Esophagus muscularis mucosa (tissue), 4 donors: ENCODE measurements around the gene RAB44.

ENCODE experiments used
- EP300 ChIP-seq: sonication (generic); formaldehyde crosslinking; IDR thresholded peaks from one replicate; pipeline ENCODE4 v1.6.1; 2017; ENCODE audit warnings: antibody characterized with exemption
- POLR2A ChIP-seq: fragments of 450-650 bp; IDR thresholded peaks from one replicate; pipeline ENCODE4 v1.6.1; 2017; ENCODE audit warnings: antibody characterized with exemption, moderate library complexity, mild to moderate bottlenecking, low read depth
- POLR2AphosphoS5 ChIP-seq, 2 donors: sonication (generic); formaldehyde crosslinking; IDR thresholded peaks; one replicate each; pipeline ENCODE4 v1.6.1; 2017; ENCODE audit warnings: antibody characterized with exemption in 2 of 2
- TF ChIP-seq, protein P1 (sequence below), 3 experiments: fragments of 200-600 bp in 2 of 3; fragments of 450-650 bp in 1 of 3; sonication (generic) in 2 of 3; IDR thresholded peaks; one replicate each; pipeline ENCODE4 v1.5.1; 2017 to 2019; ENCODE audit warnings: antibody characterized with exemption in 3 of 3, mild to moderate bottlenecking in 2 of 3, moderate library complexity in 1 of 3

DNA sequence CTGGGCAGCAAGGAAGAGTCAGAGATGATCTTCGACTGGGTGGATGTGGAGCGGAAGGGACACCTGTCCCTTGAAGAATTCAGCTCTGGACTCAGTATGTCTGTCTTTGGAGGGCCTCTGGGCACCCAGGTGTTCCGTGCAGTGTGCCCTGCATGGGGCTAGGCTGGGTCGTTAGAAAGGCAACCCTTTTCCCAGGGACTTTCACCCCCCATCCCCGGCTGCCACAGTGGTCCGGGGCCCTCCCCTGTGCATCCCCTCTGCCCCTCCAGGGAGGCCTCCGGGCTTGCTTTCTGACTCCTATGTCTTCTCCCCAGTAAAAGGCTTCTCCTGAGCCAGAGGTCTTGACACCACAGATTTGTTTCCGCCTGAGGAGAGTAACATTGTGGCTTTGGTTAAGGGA is 16.2 kb downstream of the RAB44 start:
- TF ChIP-seq, protein P1, sequence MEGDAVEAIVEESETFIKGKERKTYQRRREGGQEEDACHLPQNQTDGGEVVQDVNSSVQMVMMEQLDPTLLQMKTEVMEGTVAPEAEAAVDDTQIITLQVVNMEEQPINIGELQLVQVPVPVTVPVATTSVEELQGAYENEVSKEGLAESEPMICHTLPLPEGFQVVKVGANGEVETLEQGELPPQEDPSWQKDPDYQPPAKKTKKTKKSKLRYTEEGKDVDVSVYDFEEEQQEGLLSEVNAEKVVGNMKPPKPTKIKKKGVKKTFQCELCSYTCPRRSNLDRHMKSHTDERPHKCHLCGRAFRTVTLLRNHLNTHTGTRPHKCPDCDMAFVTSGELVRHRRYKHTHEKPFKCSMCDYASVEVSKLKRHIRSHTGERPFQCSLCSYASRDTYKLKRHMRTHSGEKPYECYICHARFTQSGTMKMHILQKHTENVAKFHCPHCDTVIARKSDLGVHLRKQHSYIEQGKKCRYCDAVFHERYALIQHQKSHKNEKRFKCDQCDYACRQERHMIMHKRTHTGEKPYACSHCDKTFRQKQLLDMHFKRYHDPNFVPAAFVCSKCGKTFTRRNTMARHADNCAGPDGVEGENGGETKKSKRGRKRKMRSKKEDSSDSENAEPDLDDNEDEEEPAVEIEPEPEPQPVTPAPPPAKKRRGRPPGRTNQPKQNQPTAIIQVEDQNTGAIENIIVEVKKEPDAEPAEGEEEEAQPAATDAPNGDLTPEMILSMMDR (IDR thresholded peaks at IDR 0.05): no peak
- TF ChIP-seq POLR2AphosphoS5 (IDR thresholded peaks at IDR 0.05): no peak
- TF ChIP-seq POLR2A: no peak
- TF ChIP-seq EP300: no peak
